CD4-positive, alpha-beta T cell treated with Interleukin-21 for 1 hour (primary cell): ENCODE data around the gene TTC7B.
"Not testable (repeated sequence)": the region's sequence is repeated elsewhere in the genome, so short reads cannot be mapped to it uniquely, and the experiment has no call there.

Experiments used
- DNase-seq: peaks from one replicate; pipeline ENCODE4 v3.0.0-alpha.2; 2020

Gene TTC7B

GRCh38 chr14:90829677-90830076 lies 13.4 kb upstream of the TTC7B start:
- DNase-seq: no peak

- peak; percentile 65 for DNase-seq
Observed at GRCh38 chr14:90828642-90829487, 12.6 kb upstream of the TTC7B start.

- peak; percentile 93 for DNase-seq
Observed at GRCh38 chr14:90827919-90828610, 11.8 kb upstream of the TTC7B start.

GRCh38 chr14:90823542-90823941 lies 7.3 kb upstream of the TTC7B start:
- DNase-seq: not testable (repeated sequence)

GRCh38 chr14:90820958-90821357 lies 4.7 kb upstream of the TTC7B start:
- DNase-seq: peak; percentile 68

GRCh38 chr14:90819734-90820393 lies 3.6 kb upstream of the TTC7B start:
- DNase-seq: no peak

GRCh38 chr14:90818715-90819114 lies 2.5 kb upstream of the TTC7B start:
- no peak for DNase-seq

GRCh38 chr14:90816681-90817436 lies 629 bp upstream of the TTC7B start:
- DNase-seq: no peak

- no peak for DNase-seq
Observed at GRCh38 chr14:90815572-90815821, 733 bp downstream of the TTC7B start.

GRCh38 chr14:90814806-90815571 lies 1.2 kb downstream of the TTC7B start:
- no peak for DNase-seq

- DNase-seq: no peak
Observed at GRCh38 chr14:90813442-90813841, 2.8 kb downstream of the TTC7B start.

- DNase-seq: no peak
Observed at GRCh38 chr14:90812109-90812508, 4.1 kb downstream of the TTC7B start.

- DNase-seq: no peak
Observed at GRCh38 chr14:90811641-90812040, 4.6 kb downstream of the TTC7B start.

- DNase-seq: no peak
Observed at GRCh38 chr14:90810806-90811205, 5.4 kb downstream of the TTC7B start.

- no peak for DNase-seq
Observed at GRCh38 chr14:90809530-90810312, 6.5 kb downstream of the TTC7B start.

GRCh38 chr14:90808759-90809529 lies 7.3 kb downstream of the TTC7B start:
- DNase-seq: no peak

GRCh38 chr14:90807060-90807459 lies 9.2 kb downstream of the TTC7B start:
- DNase-seq: no peak

- DNase-seq: no peak
Observed at GRCh38 chr14:90805662-90806540, 10.3 kb downstream of the TTC7B start.

GRCh38 chr14:90805084-90805391 lies 11.2 kb downstream of the TTC7B start:
- DNase-seq: no peak
